ENCODE measurements around the gene TASP1.
"Not testable (repeated sequence)": the region's sequence is repeated elsewhere in the genome, so short reads cannot be mapped to it uniquely, and the experiment has no call there.

GRCh38 chr20:13483472-13483871 lies 155.3 kb downstream of the TASP1 start:
- TF ChIP-seq CTCF (conservative IDR thresholded peaks at IDR 0.05; ENCODE audit: low read depth, low read length); EZH2phosphoT487 (IDR thresholded peaks at IDR 0.05; ENCODE audit: borderline replicate concordance, low read length); EZH2 (IDR thresholded peaks at IDR 0.05; ENCODE audit: low read length, unreplicated experiment): not testable (repeated sequence)
